Astrocyte (in vitro differentiated cells and primary cell): ENCODE measurements around the gene EPS8.

Experiments
- EZH2 ChIP-seq: IDR thresholded peaks from 2 replicates; pipeline ENCODE4 v1.6.1; 2012; ENCODE audit warnings: mild to moderate bottlenecking, low read length, inconsistent platforms; ENCODE audit not compliant: insufficient read depth
- TF ChIP-seq, protein P1 (sequence below): IDR thresholded peaks from 2 replicates; pipeline ENCODE4 v1.5.1; 2011; ENCODE audit warnings: low read depth, mild to moderate bottlenecking, inconsistent platforms, low read length, moderate library complexity; ENCODE audit not compliant: insufficient read depth

DNA sequence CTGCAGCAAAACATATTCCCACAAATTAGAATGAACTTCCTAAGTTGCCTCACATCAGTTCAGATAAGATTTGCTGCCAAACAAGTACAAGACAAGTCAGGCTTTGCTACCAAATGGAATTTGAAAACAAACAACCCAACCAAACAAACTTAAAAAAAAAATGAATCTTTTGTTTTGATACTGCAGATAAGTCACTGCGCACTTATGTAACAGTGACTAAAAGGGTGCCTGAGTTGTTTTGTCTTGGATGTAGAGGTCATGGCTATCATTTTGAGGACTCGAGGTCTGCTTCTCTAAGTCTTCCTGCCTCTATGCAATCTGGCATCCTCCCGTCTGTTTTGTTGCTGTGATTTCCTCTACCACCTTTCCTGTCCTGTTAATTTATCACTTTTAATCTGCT lies 11.1 kb upstream of the EPS8 start:
- TF ChIP-seq, protein P1, sequence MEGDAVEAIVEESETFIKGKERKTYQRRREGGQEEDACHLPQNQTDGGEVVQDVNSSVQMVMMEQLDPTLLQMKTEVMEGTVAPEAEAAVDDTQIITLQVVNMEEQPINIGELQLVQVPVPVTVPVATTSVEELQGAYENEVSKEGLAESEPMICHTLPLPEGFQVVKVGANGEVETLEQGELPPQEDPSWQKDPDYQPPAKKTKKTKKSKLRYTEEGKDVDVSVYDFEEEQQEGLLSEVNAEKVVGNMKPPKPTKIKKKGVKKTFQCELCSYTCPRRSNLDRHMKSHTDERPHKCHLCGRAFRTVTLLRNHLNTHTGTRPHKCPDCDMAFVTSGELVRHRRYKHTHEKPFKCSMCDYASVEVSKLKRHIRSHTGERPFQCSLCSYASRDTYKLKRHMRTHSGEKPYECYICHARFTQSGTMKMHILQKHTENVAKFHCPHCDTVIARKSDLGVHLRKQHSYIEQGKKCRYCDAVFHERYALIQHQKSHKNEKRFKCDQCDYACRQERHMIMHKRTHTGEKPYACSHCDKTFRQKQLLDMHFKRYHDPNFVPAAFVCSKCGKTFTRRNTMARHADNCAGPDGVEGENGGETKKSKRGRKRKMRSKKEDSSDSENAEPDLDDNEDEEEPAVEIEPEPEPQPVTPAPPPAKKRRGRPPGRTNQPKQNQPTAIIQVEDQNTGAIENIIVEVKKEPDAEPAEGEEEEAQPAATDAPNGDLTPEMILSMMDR: no peak
- no peak for TF ChIP-seq EZH2
